IPS-15b (cell line): ENCODE measurements around the gene TMEM115.

ENCODE experiments used
- H3K27me3 ChIP-seq: one replicate; pipeline ENCODE4 v1.6.1; 2013; ENCODE audit warnings: low read length; ENCODE audit not compliant: control insufficient read depth, insufficient read depth
- H3K36me3 ChIP-seq: one replicate; pipeline ENCODE4 v1.6.1; 2013; ENCODE audit warnings: low read length; ENCODE audit not compliant: control insufficient read depth, insufficient read depth
- H3K4me1 ChIP-seq: one replicate; pipeline ENCODE4 v1.6.1; 2013; ENCODE audit warnings: mild to moderate bottlenecking, low read length; ENCODE audit not compliant: control insufficient read depth, insufficient read depth
- H3K4me3 ChIP-seq: one replicate; pipeline ENCODE4 v1.5.1; 2013; ENCODE audit warnings: low read depth, low read length
- H3K9ac ChIP-seq: one replicate; pipeline ENCODE4 v1.6.1; 2013; ENCODE audit warnings: low read depth, mild to moderate bottlenecking, low read length
- H3K9me3 ChIP-seq: one replicate; pipeline ENCODE4 v1.6.1; 2013; ENCODE audit warnings: mild to moderate bottlenecking, low read length; ENCODE audit not compliant: control insufficient read depth, insufficient read depth

The TMEM115 gene

DNA sequence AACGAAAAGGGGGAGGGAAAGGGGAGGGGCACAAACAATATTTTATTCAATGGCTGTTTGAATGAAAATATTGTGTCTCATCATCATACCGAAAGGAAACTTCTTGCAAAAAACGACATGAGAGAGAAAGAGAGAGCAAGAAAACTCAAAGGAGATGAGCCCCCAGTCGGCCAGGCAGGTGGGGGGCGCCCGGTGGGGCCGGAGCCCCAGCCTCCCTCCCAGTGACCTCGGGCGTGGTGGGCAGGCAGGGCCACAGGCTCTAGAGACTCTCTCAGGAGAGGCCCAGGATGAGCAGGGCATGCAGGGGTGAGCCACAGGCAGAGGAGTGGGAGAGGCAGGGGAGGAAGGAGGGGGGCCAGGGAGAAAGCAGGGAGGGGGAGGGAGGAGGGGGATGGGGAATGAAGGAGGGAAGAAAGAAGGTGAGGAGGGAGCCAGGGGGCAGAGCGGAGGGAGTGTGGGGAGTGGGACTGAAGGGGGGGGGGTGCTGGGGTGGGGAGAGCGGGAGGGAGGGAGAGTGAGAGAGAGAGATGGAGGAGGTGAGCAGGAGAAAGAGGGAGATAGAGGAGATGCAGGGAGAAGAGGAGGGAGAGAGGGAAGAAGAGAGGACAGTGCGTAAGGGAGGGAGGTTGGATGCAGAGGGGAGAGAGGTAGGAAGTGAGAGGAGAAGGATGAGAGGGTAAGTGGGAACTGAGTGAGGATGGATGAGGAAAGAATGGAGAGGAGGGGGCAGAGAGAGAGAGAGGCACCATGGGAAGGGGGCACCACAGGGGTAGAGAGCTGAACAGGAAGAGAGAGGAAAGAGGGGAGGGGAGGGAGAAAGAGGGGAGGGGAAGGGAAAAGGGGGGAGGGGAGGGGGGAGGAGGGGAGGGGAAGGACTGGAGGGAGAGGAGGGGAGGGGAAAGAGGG lies 14.1 kb upstream of the TMEM115 start:
- Histone ChIP-seq H3K27me3 (no peaks in the 10 kb centered on the region), H3K4me1 (peaks cover 2% of the 10 kb centered on the region), H3K9ac (no peak overlapping the region), H3K36me3 (peaks cover 5% of the 10 kb centered on the region), H3K4me3 (no peak overlapping the region), H3K9me3 (no peaks in the 10 kb centered on the region)

DNA sequence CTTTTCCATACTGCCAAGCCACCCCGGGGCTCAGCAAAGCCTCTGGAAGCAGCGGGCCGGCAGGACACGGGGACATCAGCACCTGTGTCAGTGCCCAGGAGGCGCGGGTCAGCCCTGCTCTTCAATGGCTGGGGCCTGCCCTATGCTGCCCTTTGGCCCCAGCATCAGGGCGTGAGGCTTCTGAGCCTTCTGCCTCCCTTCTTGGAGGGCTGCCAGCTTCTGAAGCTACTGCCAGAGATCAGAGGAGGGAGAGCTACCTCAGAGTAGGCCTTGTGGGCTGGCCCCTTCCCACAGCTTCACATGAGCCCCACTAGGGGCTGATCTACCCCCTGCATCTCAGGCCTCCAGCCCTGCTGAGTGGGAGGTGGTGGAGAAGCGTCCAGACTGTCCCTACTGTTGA lies 13.0 kb upstream of the TMEM115 start:
- no peaks in the 10 kb centered on the region for H3K27me3 ChIP-seq
- H3K9ac ChIP-seq, result no peak overlapping the region

DNA sequence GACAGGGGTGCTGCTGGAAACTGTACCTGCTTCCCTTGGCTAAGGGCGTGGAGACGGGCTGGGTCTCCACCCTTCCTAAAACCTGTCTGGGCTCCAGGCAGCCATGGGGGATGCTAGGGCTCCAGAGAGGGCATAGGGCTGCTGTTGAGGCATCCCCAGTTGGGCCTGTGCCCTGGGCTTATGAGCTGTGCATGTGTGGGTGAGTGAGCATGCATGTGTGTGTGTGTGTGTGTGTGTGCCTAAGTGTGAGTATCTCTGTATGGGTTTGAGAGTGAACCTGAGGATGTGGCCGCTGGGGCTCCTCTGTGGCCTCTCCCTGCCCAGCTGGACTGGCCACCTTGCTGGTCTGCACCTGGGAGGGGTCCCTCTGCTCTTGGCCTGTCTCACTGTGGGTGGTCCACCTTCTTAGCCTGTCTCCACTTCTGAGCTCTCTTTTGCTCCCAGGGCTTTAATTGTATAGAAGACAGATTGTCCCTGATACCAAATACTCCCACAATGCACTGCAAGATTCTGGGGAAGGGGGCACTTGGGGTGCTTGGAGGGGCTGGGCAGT lies 11.9 kb upstream of the TMEM115 start:
- H3K27me3 ChIP-seq, result peaks cover under 1% of the 10 kb centered on the region
- H3K4me3 ChIP-seq, result no peak overlapping the region
- H3K4me1 ChIP-seq, result peaks cover 2% of the 10 kb centered on the region
- H3K36me3 ChIP-seq, result peaks cover 7% of the 10 kb centered on the region
- no peak overlapping the region for H3K9ac ChIP-seq
- no peaks in the 10 kb centered on the region for H3K9me3 ChIP-seq

More for the DNA sequence above, 13.0 kb upstream of the TMEM115 start:
- Histone ChIP-seq H3K4me1 (peaks cover 2% of the 10 kb centered on the region), H3K9me3 (no peaks in the 10 kb centered on the region), H3K4me3 (no peak overlapping the region), H3K36me3 (peaks cover 5% of the 10 kb centered on the region)

DNA sequence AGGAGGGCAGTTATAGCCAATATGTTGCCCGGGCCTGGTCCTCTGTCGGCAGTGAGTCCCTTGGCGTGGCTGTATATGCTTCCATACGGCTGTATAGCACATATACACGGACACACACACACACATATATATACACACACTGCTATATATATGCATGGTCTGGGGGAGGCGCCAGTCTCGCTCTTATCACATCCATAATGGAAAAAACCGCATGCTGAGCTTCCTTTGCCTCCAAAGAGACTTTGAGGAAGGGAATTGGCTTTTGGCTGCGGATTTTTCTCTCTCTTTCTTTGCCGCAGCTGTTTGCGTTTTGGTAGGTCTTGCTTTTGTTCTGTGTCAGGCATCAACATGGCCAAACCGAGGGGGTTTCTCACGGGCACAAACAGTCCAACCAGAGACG lies 11.3 kb upstream of the TMEM115 start:
- Histone ChIP-seq H3K27me3 (peaks cover 6% of the 10 kb centered on the region), H3K9ac (no peak overlapping the region)

DNA sequence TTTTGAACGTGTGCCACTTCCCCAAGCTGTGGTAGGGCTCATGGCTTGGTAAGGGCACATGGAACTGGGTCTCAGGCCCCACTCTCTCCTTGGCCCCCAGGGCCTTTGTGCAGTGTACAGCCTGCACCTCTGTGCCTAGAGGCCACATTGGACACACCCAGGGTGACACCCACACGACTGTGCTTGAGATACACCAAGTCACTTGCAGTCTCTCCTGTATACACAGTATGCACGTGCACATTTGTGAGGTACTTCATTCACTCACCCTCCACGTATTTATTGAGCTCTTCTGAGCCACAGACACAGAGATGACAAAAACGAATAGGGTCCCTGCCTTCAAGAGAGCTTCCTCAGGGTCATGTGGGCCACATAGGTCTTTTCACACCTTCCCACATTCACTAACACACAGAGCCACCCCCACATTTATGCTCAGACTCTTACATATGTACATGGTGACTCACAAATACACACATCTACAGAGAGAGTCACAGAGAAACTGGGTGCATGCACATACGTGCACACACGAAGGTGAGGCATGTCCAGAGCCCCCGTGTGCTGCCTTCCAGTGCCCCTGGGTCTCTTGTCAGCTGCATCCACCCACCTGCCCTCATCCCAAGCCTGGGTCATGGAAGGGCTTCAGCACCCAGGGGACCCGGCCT lies 9.8 kb upstream of the TMEM115 start:
- Histone ChIP-seq H3K27me3 (peaks cover 6% of the 10 kb centered on the region), H3K4me1 (no peaks in the 10 kb centered on the region), H3K9ac (no peak overlapping the region), H3K4me3 (no peak overlapping the region), H3K36me3 (peaks cover 3% of the 10 kb centered on the region), H3K9me3 (no peaks in the 10 kb centered on the region)

More for the DNA sequence above, 11.3 kb upstream of the TMEM115 start:
- Histone ChIP-seq H3K9me3 (no peaks in the 10 kb centered on the region), H3K36me3 (peaks cover 7% of the 10 kb centered on the region), H3K4me1 (peaks cover 2% of the 10 kb centered on the region), H3K4me3 (no peak overlapping the region)

DNA sequence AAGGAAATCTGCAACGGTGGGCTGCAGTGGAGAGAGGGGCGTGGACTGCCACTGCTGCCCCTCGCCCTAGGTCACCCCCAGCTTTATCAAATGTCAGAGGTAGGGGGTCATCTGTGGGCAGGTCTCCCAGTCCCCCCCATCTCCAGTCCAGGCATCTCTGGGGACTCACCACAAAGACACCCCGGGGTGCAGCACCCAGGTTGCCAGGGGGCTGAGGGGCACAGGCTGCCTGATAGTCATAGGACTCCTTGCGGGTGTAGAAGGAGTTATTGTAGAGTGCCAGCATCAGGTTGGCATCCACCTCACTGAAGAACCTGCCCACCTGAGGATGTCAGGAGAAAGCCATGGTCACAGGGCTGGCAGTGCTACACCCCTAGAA lies 6.5 kb upstream of the TMEM115 start:
- Histone ChIP-seq H3K9me3 (no peaks in the 10 kb centered on the region), H3K9ac (no peak overlapping the region), H3K36me3 (peaks cover 3% of the 10 kb centered on the region), H3K4me3 (peak overlapping the region; percentile 75), H3K27me3 (peaks cover 17% of the 10 kb centered on the region), H3K4me1 (no peaks in the 10 kb centered on the region)

DNA sequence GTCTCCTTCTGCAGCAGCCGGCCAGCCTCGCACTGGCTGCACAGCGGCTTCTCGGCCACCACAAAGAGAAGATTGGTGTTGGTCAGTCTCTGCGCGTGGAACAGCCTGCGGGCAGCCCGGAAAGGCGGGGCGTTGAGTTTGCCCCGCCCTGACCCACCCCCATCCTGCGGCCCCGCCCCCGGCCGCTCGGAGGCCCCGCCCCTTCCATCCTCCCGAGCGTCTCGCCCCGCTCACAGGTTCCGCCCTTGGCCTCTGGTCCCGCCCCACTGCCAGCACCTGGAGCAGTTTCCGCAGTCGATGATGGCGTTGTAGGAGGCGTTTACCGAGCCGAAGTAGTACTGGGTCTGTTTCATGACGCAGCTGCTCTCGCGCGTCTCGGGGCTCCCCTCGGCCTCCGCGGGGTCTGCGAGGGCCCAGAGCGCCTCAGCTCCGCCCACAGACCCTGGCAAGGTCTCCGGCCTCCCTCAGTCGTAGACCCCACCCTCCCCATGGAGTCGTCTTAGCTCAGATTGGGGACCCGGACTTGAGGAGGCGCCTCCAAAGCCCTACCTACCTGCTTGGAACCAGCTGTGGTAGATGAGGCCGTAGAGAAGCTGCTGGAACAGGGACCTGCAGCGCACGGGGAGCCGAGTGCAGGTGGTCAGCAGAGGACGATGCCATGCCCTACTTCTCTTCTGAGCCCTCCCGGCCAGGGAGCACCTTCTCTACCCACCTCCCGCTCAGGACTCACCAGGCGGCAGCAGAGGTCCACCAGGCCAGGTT lies 5.9 kb upstream of the TMEM115 start:
- H3K27me3 ChIP-seq, result peaks cover 17% of the 10 kb centered on the region
- H3K9me3 ChIP-seq, result no peaks in the 10 kb centered on the region
- H3K9ac ChIP-seq, result no peak overlapping the region
- peaks cover 3% of the 10 kb centered on the region for H3K36me3 ChIP-seq
- no peaks in the 10 kb centered on the region for H3K4me1 ChIP-seq
- H3K4me3 ChIP-seq, result peak overlapping the region; percentile 75

DNA sequence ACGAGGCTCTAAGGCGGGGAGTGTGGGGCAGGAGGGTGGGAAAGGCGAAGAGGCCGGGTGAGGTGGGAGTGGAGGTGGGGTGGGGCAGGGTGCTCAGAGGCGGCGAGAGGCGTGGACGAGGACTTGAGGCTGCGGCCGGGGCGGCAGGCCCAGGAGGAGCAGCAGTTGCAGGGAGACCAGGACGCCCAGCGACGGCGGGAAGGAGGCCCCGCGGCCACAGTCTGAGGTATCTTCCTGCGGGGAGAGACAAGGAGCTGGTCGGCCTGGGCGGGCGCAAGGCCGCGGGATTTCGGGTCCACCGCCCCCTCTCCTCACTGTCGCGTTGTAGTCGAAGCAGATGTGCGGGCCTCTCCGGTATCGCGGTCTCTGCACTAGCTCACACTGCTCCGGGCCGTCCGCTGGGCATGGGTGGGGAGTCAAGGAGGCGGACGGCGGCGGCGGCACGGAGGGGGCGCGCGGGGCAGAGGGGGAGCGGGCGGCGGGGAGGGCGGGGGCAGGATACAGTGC lies 5.3 kb upstream of the TMEM115 start:
- Histone ChIP-seq H3K4me1 (peaks cover 3% of the 10 kb centered on the region), H3K4me3 (peak overlapping the region; percentile 50)

DNA sequence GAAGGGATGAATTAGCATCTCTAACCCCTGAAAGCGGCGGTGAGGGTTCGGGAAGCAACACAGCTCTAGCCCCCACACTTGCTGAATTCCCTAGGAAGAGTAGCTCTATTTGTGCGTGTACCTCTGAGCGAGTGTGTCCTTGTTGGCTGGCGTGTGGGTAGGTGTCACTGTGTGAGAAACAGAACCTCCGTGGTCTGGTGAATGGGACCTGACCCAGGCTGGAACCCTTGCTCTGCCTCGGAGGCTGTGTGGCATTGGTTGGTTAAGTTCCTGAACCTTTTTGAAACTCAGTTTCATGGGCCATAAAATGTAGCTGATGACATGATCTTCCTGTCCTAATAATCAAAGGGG lies 414 bp upstream of the TMEM115 start:
- H3K4me1 ChIP-seq, result peaks cover 3% of the 10 kb centered on the region
- peaks cover 11% of the 10 kb centered on the region for H3K27me3 ChIP-seq
- H3K9me3 ChIP-seq, result no peaks in the 10 kb centered on the region
- peak overlapping the region; percentile 69 for H3K4me3 ChIP-seq
- H3K36me3 ChIP-seq, result peaks cover 21% of the 10 kb centered on the region
- H3K9ac ChIP-seq, result no peak overlapping the region

More for the DNA sequence above, 5.3 kb upstream of the TMEM115 start:
- H3K36me3 ChIP-seq, result peaks cover 3% of the 10 kb centered on the region
- no peaks in the 10 kb centered on the region for H3K9me3 ChIP-seq
- H3K9ac ChIP-seq, result no peak overlapping the region
- H3K27me3 ChIP-seq, result peaks cover 17% of the 10 kb centered on the region

DNA sequence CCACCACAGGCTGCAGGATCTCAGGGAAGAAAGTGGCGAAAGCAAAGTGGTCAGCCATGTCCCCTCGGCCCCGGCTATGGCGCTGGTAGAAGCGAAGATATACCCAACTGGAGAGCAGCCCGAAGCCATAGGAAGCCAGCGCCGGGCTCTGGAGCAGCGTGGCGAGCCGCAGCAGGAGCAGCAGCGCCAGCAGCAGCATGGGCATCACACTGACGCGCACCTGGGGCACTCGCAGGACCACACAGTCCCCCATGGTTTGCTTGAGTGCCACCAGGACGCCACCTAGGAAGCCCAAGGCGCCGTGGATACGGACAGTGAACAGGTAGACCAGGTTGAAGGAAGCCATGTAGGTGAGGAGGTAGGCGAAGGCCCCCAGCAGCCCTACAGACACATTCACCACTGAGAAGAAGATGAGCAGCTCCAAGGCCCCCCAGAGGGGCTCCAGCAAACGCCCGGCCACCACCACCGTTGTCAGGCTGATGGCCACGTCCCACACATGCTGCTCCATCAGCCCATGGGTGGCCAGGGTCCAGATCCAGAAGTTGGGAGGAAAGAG lies 888 bp downstream of the TMEM115 start:
- H3K27me3 ChIP-seq, result peaks cover 5% of the 10 kb centered on the region
- H3K9me3 ChIP-seq, result no peaks in the 10 kb centered on the region
- peak overlapping the region; percentile 73 for H3K9ac ChIP-seq
- peaks cover 3% of the 10 kb centered on the region for H3K4me1 ChIP-seq
- peak overlapping the region; percentile 92 for H3K4me3 ChIP-seq
- H3K36me3 ChIP-seq, result peaks cover 30% of the 10 kb centered on the region

DNA sequence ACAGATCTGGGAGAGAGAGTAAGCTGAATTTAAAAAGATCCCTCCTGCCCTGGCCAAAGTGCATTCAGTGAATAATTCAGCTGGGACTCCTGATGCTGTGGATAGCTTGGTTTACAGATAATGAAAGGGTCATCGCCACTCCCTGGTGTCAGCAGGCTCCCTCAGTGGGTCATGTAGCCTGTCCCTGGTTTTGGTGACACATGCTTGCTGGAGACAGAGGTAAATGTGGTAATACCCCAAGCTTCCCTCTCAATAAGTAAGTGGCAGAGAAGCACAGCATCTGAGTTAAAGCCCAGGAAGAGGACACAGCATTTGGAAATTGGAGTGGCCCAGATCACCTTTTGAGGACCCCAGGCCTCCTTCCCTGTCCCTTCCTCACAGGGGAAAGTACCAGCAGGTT lies 1.8 kb downstream of the TMEM115 start:
- no peak overlapping the region for H3K9ac ChIP-seq
- H3K36me3 ChIP-seq, result peaks cover 33% of the 10 kb centered on the region
- H3K4me3 ChIP-seq, result peak overlapping the region; percentile 92
- H3K9me3 ChIP-seq, result no peaks in the 10 kb centered on the region
- peaks cover 3% of the 10 kb centered on the region for H3K4me1 ChIP-seq
- peaks cover 4% of the 10 kb centered on the region for H3K27me3 ChIP-seq
